Hippocampal formation (tissue), 2 donors: ENCODE measurements around the gene TYMP.

Experiments
- DNase-seq, 2 donors: peaks; one replicate each; lab custom pipeline; 2025; lab: John Stamatoyannopoulos, UW

TYMP gene

GRCh38 chr22:50483556-50483955 lies 46.3 kb downstream of the TYMP start:
- no peak for DNase-seq

DNA sequence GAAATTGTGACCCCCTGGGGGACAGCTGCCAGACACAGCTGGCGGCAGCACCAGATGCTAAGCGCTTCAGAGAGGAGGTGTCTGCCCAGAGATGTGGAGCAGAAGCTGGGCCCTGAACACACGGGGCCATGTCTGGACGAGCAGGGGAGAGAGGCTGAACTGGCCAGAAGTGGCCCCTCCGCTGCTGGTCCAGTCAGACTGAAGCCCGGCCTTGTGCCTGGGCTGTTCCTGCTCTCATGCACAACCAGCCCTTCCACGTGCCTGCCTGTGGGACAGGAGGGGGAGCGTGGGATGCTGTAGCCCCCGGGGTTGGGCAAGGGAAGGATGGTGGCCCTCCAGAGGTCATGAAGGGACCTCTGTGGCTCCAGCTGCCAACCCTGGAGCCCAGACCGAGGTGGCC lies 46.7 kb downstream of the TYMP start:
- no peak for DNase-seq

GRCh38 chr22:50482107-50483074 lies 47.4 kb downstream of the TYMP start:
- DNase-seq, result no peak

- DNase-seq, result no peak
Observed at GRCh38 chr22:50481440-50482106, 48.2 kb downstream of the TYMP start, which contains the start of gene ADM2. ADM2 (plus strand) TSS chr22:50481543; CDS start chr22:50481848, 305 bp downstream.

DNA sequence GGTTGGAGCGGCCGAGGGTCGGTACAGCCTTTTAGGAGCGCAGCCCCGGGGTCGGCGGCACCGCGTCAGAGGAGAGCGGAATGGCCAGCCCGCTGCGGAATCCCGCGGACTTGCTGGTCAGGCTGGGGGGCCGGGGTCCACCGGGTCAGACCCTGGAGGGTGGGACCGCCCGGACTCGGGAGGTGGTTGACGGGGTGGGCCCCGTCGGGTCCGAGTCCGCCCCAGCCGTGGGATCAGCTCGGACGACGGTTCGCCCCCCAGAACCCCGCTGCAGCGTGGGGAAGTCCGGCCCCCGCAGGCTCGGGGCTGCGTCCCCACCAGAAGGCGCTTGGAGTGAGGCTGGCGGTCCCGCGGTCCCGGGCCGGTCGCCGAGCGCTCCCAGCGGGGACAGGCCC lies 48.8 kb downstream of the TYMP start:
- no peak for DNase-seq

GRCh38 chr22:50479721-50480120 lies 50.1 kb downstream of the TYMP start:
- no peak for DNase-seq

DNA sequence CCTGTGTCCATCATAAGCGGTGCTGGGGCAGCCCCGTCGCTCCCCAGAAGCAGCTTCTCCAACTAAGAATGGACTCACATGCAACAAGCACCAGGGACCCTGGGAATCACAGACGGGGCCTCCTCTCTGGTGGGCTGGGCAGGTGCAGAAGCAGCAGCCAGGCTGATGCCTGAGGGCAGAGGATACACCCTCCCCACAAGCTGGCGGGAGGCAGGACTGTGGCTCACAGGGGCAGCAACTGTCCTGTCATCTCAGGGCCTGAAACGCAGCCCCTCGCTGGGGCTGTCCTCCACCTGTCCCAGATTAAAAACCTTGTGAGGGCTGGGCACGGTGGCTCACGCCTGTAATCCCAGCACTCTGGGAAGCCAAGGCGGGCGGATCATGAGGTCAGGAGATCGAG lies 51.9 kb downstream of the TYMP start:
- no peak for DNase-seq

DNA sequence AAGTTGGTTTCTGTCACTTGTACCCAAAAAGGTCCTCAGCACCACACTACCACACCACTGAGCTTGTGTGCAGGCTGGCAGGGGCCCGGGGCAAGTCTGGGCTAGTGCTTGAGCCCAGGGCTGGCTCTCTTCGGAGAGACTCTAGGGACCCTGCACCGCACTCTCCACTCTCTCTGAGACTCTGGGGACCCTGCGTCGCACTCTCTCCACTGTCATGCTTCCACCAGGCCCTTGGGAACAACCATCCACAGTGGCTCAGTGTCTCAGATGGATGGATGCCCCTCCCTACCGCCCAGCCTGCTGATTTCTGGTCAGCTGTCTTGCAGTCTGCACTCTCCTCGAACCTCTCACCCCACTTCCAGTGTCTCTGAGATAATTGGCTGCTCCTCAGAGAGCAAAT lies 52.9 kb downstream of the TYMP start:
- DNase-seq, result no peak
